ENCODE results near the gene MRPL17. TPM values are rescaled to one million over a fixed set of nuclear protein-coding genes. Genes with fewer than 3 reads are reported as not detected.

Gene MRPL17
- total and polyA plus RNA-seq, 2 of the 13 experiments (the other 11 are each of a cell fraction or from before 2014, with no cell fraction given), result 59.4 to 90.0 TPM

DNA sequence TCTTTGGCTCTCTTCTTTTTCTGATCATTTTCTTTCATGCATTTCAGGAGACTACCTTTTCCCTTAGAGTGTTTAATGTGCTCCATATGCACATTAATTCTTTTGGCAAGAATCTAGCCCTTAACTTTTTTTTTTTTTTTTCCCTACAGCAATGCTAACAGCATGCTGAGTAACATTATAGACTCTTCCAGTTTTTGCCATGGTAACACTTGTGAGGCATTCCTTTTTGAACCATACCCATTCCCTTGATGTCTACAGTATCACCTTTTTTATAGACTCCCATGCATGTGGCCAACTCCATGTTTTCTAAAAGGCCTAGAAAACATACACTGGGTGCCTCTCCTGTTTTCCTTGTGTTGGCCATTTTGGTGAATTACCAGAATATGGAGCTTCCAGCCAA is 2.9 kb upstream of the MRPL17 start (continued):
- TF ChIP-seq SP1 (IDR thresholded peaks at IDR 0.05) (no peak), SP1 (CRISPR knock-in tag; IDR thresholded peaks at IDR 0.05) (no peak), YEATS4 (CRISPR knock-in tag; IDR thresholded peaks at IDR 0.05; ENCODE audit: borderline replicate concordance) (no peak), ARHGAP35 (CRISPR knock-in tag; IDR thresholded peaks at IDR 0.05; ENCODE audit: borderline replicate concordance) (no peak), FLYWCH1 (CRISPR knock-in tag; IDR thresholded peaks at IDR 0.05) (no peak), NPAS2 (CRISPR knock-in tag; IDR thresholded peaks at IDR 0.05; ENCODE audit: borderline replicate concordance) (no peak)
- TF ChIP-seq, protein P1, sequence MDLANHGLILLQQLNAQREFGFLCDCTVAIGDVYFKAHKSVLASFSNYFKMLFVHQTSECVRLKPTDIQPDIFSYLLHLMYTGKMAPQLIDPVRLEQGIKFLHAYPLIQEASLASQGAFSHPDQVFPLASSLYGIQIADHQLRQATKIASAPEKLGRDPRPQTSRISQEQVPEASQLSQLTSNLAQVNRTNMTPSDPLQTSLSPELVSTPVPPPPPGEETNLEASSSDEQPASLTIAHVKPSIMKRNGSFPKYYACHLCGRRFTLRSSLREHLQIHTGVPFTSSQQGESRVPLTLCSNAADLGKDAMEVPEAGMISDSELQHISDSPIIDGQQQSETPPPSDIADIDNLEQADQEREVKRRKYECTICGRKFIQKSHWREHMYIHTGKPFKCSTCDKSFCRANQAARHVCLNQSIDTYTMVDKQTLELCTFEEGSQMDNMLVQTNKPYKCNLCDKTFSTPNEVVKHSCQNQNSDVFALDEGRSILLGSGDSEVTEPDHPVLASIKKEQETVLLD (CRISPR knock-in tag; IDR thresholded peaks at IDR 0.05; ENCODE audit: low read depth), result no peak
- TF ChIP-seq, protein P2, sequence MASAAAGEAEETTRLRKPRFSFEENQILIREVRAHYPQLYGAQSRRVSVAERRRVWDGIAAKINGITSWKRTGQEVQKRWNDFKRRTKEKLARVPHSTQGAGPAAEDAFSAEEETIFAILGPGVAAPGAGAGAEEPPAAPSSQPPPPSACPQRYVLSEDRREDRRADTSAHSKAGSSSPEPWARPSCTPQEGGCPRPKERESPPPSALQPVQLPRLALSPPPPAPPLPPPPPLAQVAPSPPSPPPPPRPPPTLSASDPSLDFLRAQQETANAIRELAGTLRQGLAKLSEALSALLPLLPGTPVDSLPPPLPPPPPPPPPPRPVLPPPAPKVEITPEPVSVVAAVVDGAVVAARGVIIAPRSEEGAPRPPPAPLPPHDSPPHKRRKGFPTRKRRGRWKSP (CRISPR knock-in tag; IDR thresholded peaks at IDR 0.05), result no peak
- TF ChIP-seq, protein P3, sequence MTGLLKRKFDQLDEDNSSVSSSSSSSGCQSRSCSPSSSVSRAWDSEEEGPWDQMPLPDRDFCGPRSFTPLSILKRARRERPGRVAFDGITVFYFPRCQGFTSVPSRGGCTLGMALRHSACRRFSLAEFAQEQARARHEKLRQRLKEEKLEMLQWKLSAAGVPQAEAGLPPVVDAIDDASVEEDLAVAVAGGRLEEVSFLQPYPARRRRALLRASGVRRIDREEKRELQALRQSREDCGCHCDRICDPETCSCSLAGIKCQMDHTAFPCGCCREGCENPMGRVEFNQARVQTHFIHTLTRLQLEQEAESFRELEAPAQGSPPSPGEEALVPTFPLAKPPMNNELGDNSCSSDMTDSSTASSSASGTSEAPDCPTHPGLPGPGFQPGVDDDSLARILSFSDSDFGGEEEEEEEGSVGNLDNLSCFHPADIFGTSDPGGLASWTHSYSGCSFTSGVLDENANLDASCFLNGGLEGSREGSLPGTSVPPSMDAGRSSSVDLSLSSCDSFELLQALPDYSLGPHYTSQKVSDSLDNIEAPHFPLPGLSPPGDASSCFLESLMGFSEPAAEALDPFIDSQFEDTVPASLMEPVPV (CRISPR knock-in tag; IDR thresholded peaks at IDR 0.05), result no peak
- TF ChIP-seq, protein P4, sequence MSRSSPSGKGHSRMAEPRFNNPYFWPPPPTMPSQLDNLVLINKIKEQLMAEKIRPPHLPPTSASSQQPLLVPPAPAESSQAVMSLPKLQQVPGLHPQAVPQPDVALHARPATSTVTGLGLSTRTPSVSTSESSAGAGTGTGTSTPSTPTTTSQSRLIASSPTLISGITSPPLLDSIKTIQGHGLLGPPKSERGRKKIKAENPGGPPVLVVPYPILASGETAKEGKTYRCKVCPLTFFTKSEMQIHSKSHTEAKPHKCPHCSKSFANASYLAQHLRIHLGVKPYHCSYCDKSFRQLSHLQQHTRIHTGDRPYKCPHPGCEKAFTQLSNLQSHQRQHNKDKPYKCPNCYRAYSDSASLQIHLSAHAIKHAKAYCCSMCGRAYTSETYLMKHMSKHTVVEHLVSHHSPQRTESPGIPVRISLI (CRISPR knock-in tag; IDR thresholded peaks at IDR 0.05; ENCODE audit: borderline replicate concordance), result no peak
- TF ChIP-seq, protein P5, sequence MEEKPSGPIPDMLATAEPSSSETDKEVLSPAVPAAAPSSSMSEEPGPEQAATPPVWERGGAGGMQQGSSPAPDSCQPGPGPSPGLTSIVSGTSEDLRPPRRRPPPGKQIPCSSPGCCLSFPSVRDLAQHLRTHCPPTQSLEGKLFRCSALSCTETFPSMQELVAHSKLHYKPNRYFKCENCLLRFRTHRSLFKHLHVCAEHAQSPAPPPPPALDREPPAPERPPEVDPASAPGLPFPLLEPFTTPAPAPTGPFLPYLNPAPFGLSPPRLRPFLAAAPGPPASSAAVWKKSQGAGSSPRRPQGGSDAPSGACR (CRISPR knock-in tag; IDR thresholded peaks at IDR 0.05), result no peak

Measured in HepG2 (cell line).